ENCODE results near the gene ANKRD60.

The ANKRD60 gene

DNA sequence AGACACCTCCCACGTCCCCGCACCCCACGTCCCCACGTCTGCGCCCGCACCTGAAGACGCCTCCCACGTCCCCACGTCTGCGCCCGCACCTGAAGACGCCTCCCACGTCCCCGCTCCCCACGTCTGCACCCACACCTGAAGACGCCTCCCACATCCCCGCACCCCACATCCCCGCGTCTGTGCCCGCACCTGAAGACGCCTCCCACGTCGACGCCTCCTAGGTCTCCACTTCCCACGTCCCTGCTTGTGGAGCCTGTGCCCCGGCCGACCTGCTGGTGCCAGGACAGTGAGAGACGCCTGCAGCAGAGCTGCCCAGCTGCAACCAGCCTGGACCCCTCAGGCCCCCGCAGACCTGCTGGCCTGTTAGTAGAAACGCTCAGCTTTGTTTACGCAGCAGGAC is 22.6 kb downstream of the ANKRD60 start:
- H2AFZ ChIP-seq (ENCODE audit: low read depth, low read length): no peak overlapping the region
- no peak for TF ChIP-seq EZH2phosphoT487 (IDR thresholded peaks at IDR 0.05; ENCODE audit: low read depth)
- TF ChIP-seq CTCF (IDR thresholded peaks at IDR 0.05; ENCODE audit: low read depth, low read length): no peak
- no peaks in the 10 kb centered on the region for H3K36me3 ChIP-seq (replicated peaks; ENCODE audit: low read depth, low read length)
- no peaks in the 10 kb centered on the region for H3K9me3 ChIP-seq (ENCODE audit: insufficient read depth, low read length)
- H3K27me3 ChIP-seq (ENCODE audit: low read depth, low read length): peaks cover 41% of the 10 kb centered on the region
- H3K4me3 ChIP-seq (ENCODE audit: low read length): no peak overlapping the region
- H3K79me2 ChIP-seq (ENCODE audit: low read length): no peaks in the 10 kb centered on the region
- no peak overlapping the region for H3K9ac ChIP-seq (ENCODE audit: low read length)
- 0 out of 2 replicates have a peak, but pooled peaks cover 6% of the 10 kb centered on the region for H3K4me1 ChIP-seq (ENCODE audit: low read length)
- no peak overlapping the region for H3K4me2 ChIP-seq (ENCODE audit: low read length)
- H3K27ac ChIP-seq (ENCODE audit: low read length): no peak overlapping the region
- H4K20me1 ChIP-seq (ENCODE audit: insufficient read depth, low read length): no peaks in the 10 kb centered on the region

- Histone ChIP-seq H3K36me3 (replicated peaks; ENCODE audit: low read depth, low read length) (no peaks in the 10 kb centered on the region), H3K4me1 (ENCODE audit: low read length) (no peaks in the 10 kb centered on the region), H3K4me3 (ENCODE audit: low read length) (no peak overlapping the region), H2AFZ (ENCODE audit: low read depth, low read length) (no peak overlapping the region), H4K20me1 (ENCODE audit: insufficient read depth, low read length) (no peaks in the 10 kb centered on the region), H3K9me3 (ENCODE audit: insufficient read depth, low read length) (no peaks in the 10 kb centered on the region), H3K27ac (ENCODE audit: low read length) (no peak overlapping the region), H3K4me2 (ENCODE audit: low read length) (no peak overlapping the region), H3K9ac (ENCODE audit: low read length) (no peak overlapping the region), H3K27me3 (ENCODE audit: low read depth, low read length) (peaks cover 35% of the 10 kb centered on the region), H3K79me2 (ENCODE audit: low read length) (no peaks in the 10 kb centered on the region)
- no peak for TF ChIP-seq CTCF (IDR thresholded peaks at IDR 0.05; ENCODE audit: low read depth, low read length)
- no peak for TF ChIP-seq EZH2phosphoT487 (IDR thresholded peaks at IDR 0.05; ENCODE audit: low read depth)
These were observed 26.4 kb downstream of the ANKRD60 start for GRCh38 chr20:58202044-58202443.

DNA sequence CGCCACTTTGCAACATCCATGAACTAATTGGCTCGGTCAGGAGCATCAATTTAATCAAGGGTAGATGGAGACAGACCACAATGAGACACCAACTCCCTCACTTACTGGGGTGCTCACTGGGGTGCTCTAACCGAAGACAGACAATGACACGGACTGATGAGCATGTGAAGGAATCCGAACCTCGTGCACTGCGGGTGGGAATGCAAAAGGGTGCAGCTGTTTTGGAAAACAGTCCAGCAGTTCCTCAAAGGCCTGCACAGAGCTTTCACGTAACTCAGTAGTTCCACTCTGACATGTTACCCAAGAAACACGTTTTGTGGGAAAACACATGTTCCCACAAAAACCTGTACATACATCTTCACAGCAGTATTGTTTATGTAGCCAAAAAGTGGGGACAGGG is 26.8 kb downstream of the ANKRD60 start:
- Histone ChIP-seq H3K27ac (ENCODE audit: low read length) (no peak overlapping the region), H3K4me1 (ENCODE audit: low read length) (no peaks in the 10 kb centered on the region), H3K9me3 (ENCODE audit: insufficient read depth, low read length) (no peaks in the 10 kb centered on the region), H3K9ac (ENCODE audit: low read length) (no peak overlapping the region), H2AFZ (ENCODE audit: low read depth, low read length) (no peak overlapping the region), H4K20me1 (ENCODE audit: insufficient read depth, low read length) (no peaks in the 10 kb centered on the region), H3K4me2 (ENCODE audit: low read length) (no peak overlapping the region), H3K36me3 (replicated peaks; ENCODE audit: low read depth, low read length) (no peaks in the 10 kb centered on the region), H3K27me3 (ENCODE audit: low read depth, low read length) (peaks cover 31% of the 10 kb centered on the region), H3K79me2 (ENCODE audit: low read length) (no peaks in the 10 kb centered on the region), H3K4me3 (ENCODE audit: low read length) (no peak overlapping the region)
- TF ChIP-seq CTCF (IDR thresholded peaks at IDR 0.05; ENCODE audit: low read depth, low read length) (no peak), EZH2phosphoT487 (IDR thresholded peaks at IDR 0.05; ENCODE audit: low read depth) (no peak)

GRCh38 chr20:58199469-58199868 is 29.0 kb downstream of the ANKRD60 start:
- Histone ChIP-seq H3K4me3 (ENCODE audit: low read length) (no peak overlapping the region), H2AFZ (ENCODE audit: low read depth, low read length) (no peak overlapping the region), H3K4me1 (ENCODE audit: low read length) (no peaks in the 10 kb centered on the region), H3K36me3 (replicated peaks; ENCODE audit: low read depth, low read length) (no peaks in the 10 kb centered on the region), H4K20me1 (ENCODE audit: insufficient read depth, low read length) (no peaks in the 10 kb centered on the region), H3K9me3 (ENCODE audit: insufficient read depth, low read length) (no peaks in the 10 kb centered on the region), H3K27me3 (ENCODE audit: low read depth, low read length) (peaks cover 31% of the 10 kb centered on the region), H3K79me2 (ENCODE audit: low read length) (no peaks in the 10 kb centered on the region), H3K4me2 (ENCODE audit: low read length) (no peak overlapping the region), H3K9ac (ENCODE audit: low read length) (no peak overlapping the region), H3K27ac (ENCODE audit: low read length) (no peak overlapping the region)
- TF ChIP-seq EZH2phosphoT487 (IDR thresholded peaks at IDR 0.05; ENCODE audit: low read depth) (no peak), CTCF (IDR thresholded peaks at IDR 0.05; ENCODE audit: low read depth, low read length) (no peak)

All from OCI-LY3 (cell line).